Endothelial cell (in vitro differentiated cells): ENCODE results near the gene CTNNBL1. TPM values are rescaled to one million over a fixed set of nuclear protein-coding genes. Genes with fewer than 3 reads are reported as not detected.

Experiments used
- DNase-seq: peaks from one replicate; pipeline ENCODE4 v3.0.0; 2021; ENCODE audit warnings: low spot score
- H3K27ac Mint-ChIP-seq: one replicate; pipeline ENCODE4 v1.8.0; 2021; ENCODE audit warnings: mixed read lengths, inconsistent platforms; ENCODE audit not compliant: unreplicated experiment
- H3K27me3 Mint-ChIP-seq: one replicate; pipeline ENCODE4 v1.8.0; 2021; ENCODE audit warnings: mild to moderate bottlenecking, moderate library complexity, mixed read lengths, inconsistent platforms; ENCODE audit not compliant: unreplicated experiment
- H3K36me3 Mint-ChIP-seq: one replicate; pipeline ENCODE4 v1.8.0; 2021; ENCODE audit warnings: mild to moderate bottlenecking, low read depth, mixed read lengths, inconsistent platforms; ENCODE audit not compliant: unreplicated experiment
- H3K4me1 Mint-ChIP-seq: one replicate; pipeline ENCODE4 v1.8.0; 2021; ENCODE audit warnings: mild to moderate bottlenecking, mixed read lengths, inconsistent platforms; ENCODE audit not compliant: unreplicated experiment
- H3K4me3 Mint-ChIP-seq: one replicate; pipeline ENCODE4 v1.8.0; 2021; ENCODE audit warnings: mild to moderate bottlenecking, mixed read lengths, inconsistent platforms; ENCODE audit not compliant: unreplicated experiment
- H3K9me3 Mint-ChIP-seq: one replicate; pipeline ENCODE4 v1.8.0; 2021; ENCODE audit warnings: mixed read lengths, inconsistent platforms; ENCODE audit not compliant: unreplicated experiment
- CTCF ChIP-seq: fragments of 200-600 bp; sonication (generic); IDR thresholded peaks from one replicate; pipeline ENCODE4 v1.5.0; 2021; ENCODE audit warnings: antibody characterized with exemption; ENCODE audit not compliant: unreplicated experiment
- total RNA-seq: library from RNA; stranded (reverse); fragmentation: NEBNext Ultra II Directional; extraction: Animal tissue kit (Norgen Biotek cat#: 25700); gene quantifications from one replicate; pipeline ENCODE4 v1.2.1, GENCODE V29; 2021; ENCODE audit not compliant: unreplicated experiment

CTNNBL1 gene
- total RNA-seq, 1 donor from 2014 or later, result 84.8 TPM

- Mint-ChIP-seq H3K36me3 (peaks cover 39% of the 10 kb centered on the region), H3K4me1 (no peaks in the 10 kb centered on the region), H3K4me3 (no peak overlapping the region), H3K27ac (no peak overlapping the region), H3K9me3 (no peaks in the 10 kb centered on the region), H3K27me3 (no peaks in the 10 kb centered on the region)
- no peak for TF ChIP-seq CTCF
- DNase-seq, result no peak
Observed at GRCh38 chr20:37856932-37857660, 163.3 kb downstream of the CTNNBL1 start.

GRCh38 chr20:37859406-37860171 is 165.8 kb downstream of the CTNNBL1 start:
- no peaks in the 10 kb centered on the region for H3K9me3 Mint-ChIP-seq
- no peak for TF ChIP-seq CTCF
- no peaks in the 10 kb centered on the region for H3K4me1 Mint-ChIP-seq
- H3K27me3 Mint-ChIP-seq, result peaks cover 3% of the 10 kb centered on the region
- no peak for DNase-seq
- no peak overlapping the region for H3K4me3 Mint-ChIP-seq
- H3K36me3 Mint-ChIP-seq, result peaks cover 48% of the 10 kb centered on the region
- H3K27ac Mint-ChIP-seq, result no peak overlapping the region

DNA sequence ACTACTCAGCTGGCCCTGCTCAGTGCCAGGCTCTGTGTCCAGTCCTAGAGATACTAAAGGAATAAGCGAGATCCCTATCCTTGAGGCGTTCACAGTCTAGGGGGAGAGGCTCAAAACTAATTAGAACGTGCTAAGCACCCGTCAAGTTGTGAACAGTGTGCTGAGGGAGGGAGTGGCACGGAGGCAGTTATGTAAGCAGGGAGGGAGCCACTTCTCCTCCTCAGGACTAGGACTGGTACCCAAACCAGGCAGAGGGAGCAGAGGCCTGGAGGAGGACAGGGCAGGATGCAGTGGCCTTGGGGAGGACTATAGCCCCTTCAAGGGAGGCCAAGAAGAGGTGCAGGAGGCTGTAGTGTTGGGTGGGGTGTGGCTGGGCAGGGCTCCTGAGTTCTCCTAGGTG is 169.5 kb downstream of the CTNNBL1 start:
- Mint-ChIP-seq H3K9me3 (no peaks in the 10 kb centered on the region), H3K36me3 (peaks cover 39% of the 10 kb centered on the region), H3K27ac (no peak overlapping the region), H3K27me3 (peaks cover 3% of the 10 kb centered on the region), H3K4me3 (no peak overlapping the region), H3K4me1 (no peaks in the 10 kb centered on the region)
- no peak for DNase-seq
- no peak for TF ChIP-seq CTCF

- no peak for TF ChIP-seq CTCF
- Mint-ChIP-seq H3K27me3 (peaks cover 3% of the 10 kb centered on the region), H3K4me3 (peak overlapping the region; percentile 25), H3K27ac (no peak overlapping the region), H3K9me3 (no peaks in the 10 kb centered on the region), H3K4me1 (no peaks in the 10 kb centered on the region), H3K36me3 (peaks cover 40% of the 10 kb centered on the region)
- no peak for DNase-seq
Observed at GRCh38 chr20:37864298-37864697, 170.5 kb downstream of the CTNNBL1 start.

DNA sequence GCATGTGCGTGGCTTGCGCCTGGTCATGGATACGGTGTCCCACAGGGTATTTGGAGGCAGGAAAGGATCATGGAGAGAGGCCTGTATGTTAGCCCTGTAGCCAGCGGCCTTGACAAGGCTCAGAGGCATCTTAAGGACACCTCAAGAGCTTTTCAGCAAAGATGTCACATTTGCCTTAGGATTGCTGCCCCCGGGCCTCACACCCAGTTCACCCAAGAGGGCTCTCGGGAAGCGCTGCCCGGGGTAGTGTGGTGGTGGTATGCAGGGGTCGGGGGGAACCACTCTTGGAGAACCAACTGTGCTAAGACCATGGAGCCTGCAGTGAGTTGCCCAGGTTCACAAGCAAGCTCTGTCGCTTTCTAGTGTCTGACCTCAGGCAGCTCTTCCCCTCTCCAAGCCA is 172.2 kb downstream of the CTNNBL1 start:
- Mint-ChIP-seq H3K4me1 (no peaks in the 10 kb centered on the region), H3K4me3 (no peak overlapping the region), H3K9me3 (no peaks in the 10 kb centered on the region), H3K27me3 (peaks cover 6% of the 10 kb centered on the region), H3K36me3 (peaks cover 36% of the 10 kb centered on the region), H3K27ac (no peak overlapping the region)
- no peak for TF ChIP-seq CTCF
- DNase-seq, result no peak
